Caco-2 (cell line): ENCODE data around the gene HDAC4. TPM values are rescaled to one million over a fixed set of nuclear protein-coding genes. Genes with fewer than 3 reads are reported as not detected.

ENCODE experiments used
- BruUV-seq: library from RNA; stranded (reverse); fragments of 400-500 nt; replicated peaks from 2 replicates; lab custom pipeline; 2021; lab: Mats Ljungman, UMichigan
- CTCF ChIA-PET: fragments of 300-600 bp; sonication (Branson Sonifier 250); formaldehyde crosslinking; loops from one replicate; lab custom pipeline; 2022; ENCODE audit warnings: antibody characterized with exemption; lab: Charles Lee
- POLR2A ChIA-PET: fragments of 300-600 bp; sonication (Branson Sonifier 250); formaldehyde crosslinking; loops from one replicate; lab custom pipeline; 2022; ENCODE audit warnings: antibody characterized with exemption; lab: Charles Lee
- DNase-seq, 2 experiments: peaks; one replicate each; pipeline versions ENCODE4 v3.0.0 to v3.0.0-alpha.2; 2020 to 2022
- H3K27me3 ChIP-seq: replicated peaks from 2 replicates; pipeline ENCODE4 v1.6.0; 2011; ENCODE audit warnings: low read length; ENCODE audit not compliant: control insufficient read depth, insufficient read depth
- H3K36me3 ChIP-seq: 2 replicates; pipeline ENCODE4 v1.5.1; 2011; ENCODE audit warnings: low read length; ENCODE audit not compliant: control insufficient read depth, insufficient read depth
- H3K4me1 ChIP-seq: fragments of 250-450 bp; sonication (Bioruptor Pico); 2 replicates; pipeline ENCODE4 v1.5.1; 2020; ENCODE audit warnings: mild to moderate bottlenecking
- H3K4me3 ChIP-seq: 2 replicates; pipeline ENCODE4 v1.5.1; 2011; ENCODE audit warnings: low read depth, mild to moderate bottlenecking, control low read depth, low read length
- H3K9me3 ChIP-seq: fragments of 250-450 bp; sonication (Bioruptor Pico); 2 replicates; pipeline ENCODE4 v1.5.1; 2020; ENCODE audit warnings: mild to moderate bottlenecking, moderate library complexity
- H3K27ac Mint-ChIP-seq: one replicate; pipeline ENCODE4 v1.8.0; 2022; ENCODE audit warnings: mixed read lengths; ENCODE audit not compliant: unreplicated experiment
- H3K27me3 Mint-ChIP-seq: one replicate; pipeline ENCODE4 v1.8.0; 2022; ENCODE audit warnings: mixed read lengths; ENCODE audit not compliant: insufficient read depth, unreplicated experiment
- H3K36me3 Mint-ChIP-seq: one replicate; pipeline ENCODE4 v1.8.0; 2022; ENCODE audit warnings: mild to moderate bottlenecking, mixed read lengths; ENCODE audit not compliant: insufficient read depth, unreplicated experiment
- H3K4me1 Mint-ChIP-seq: one replicate; pipeline ENCODE4 v1.8.0; 2022; ENCODE audit warnings: low read depth, mixed read lengths; ENCODE audit not compliant: unreplicated experiment
- H3K4me3 Mint-ChIP-seq: one replicate; pipeline ENCODE4 v1.8.0; 2022; ENCODE audit warnings: mild to moderate bottlenecking, moderate library complexity, mixed read lengths; ENCODE audit not compliant: unreplicated experiment
- H3K9me3 Mint-ChIP-seq: one replicate; pipeline ENCODE4 v1.8.0; 2022; ENCODE audit warnings: mixed read lengths; ENCODE audit not compliant: unreplicated experiment
- CTCF ChIP-seq, 2 experiments: fragments of 200-600 bp in 1 of 2; IDR thresholded peaks; 1 replicate in 1 of 2; 2 replicates in 1 of 2; pipeline versions ENCODE4 v1.5.1 to v1.8.0; 2011 to 2022; ENCODE audit warnings: antibody characterized with exemption in 1 of 2, control low read depth in 1 of 2, inconsistent platforms in 1 of 2, low read depth in 1 of 2, low read length in 1 of 2, mild to moderate bottlenecking in 1 of 2, moderate library complexity in 1 of 2; ENCODE audit not compliant: insufficient read depth in 1 of 2, severe bottlenecking in 1 of 2, unreplicated experiment in 1 of 2
- intact Hi-C: fragments of 100-400 bp; cut with micrococcal nuclease; formaldehyde crosslinking; loops from one replicate; pipeline ENCODE4 v1.10.0; 2022; ENCODE audit not compliant: unreplicated experiment
- total RNA-seq: library from RNA; stranded (reverse); gene quantifications from 2 replicates; pipeline ENCODE4 v1.2.3, GENCODE V29; 2022

Gene HDAC4
- total RNA-seq, 1 experiment from 2014 or later: 15.5 TPM

DNA sequence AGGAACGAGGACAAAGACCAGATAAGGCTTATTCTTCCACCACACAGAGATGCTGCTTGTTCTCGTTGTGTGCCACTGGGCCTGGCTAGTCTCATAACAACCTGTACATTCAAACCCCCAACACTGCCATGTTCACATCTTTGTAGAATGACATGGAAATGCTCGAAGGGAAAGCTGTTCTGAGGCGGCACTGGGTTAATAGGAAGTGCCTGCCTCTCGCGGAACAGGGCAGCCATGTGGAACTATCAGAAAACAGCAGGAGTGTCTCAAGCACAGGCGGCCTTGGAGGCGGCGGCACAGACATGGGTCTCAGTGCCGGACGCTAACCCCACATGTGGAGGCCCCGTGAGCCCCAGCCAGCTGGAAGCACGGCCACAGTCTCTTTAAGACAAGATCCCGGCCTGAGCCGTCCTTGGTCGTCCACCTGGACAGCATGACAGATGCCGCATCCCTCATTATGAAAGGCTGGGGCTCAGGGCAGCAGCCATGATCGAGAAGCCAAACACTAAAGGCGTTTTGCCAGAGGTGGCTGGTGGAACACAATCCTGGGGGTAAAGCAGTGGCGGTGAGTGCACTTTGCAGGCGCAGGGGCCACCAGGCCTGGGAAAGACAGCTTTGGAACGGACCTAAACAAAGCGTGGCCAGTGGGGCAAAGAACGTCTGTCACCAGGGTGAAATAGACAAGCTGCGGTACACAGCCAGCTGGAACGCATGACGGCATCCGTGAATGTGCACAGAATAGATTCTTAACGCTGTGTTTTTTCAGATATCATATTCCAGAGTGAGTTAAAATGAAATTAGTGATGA lies 161.0 kb downstream of the HDAC4 start:
- Mint-ChIP-seq H3K4me1 (no peaks in the 10 kb centered on the region), H3K27me3 (no peaks in the 10 kb centered on the region), H3K4me3 (no peak overlapping the region), H3K27ac (no peak overlapping the region), H3K36me3 (no peaks in the 10 kb centered on the region), H3K9me3 (peaks cover 10% of the 10 kb centered on the region)
- ChIA-PET POLR2A (no interaction called here), CTCF (no interaction called here)
- no peaks in the 10 kb centered on the region for H3K27me3 ChIP-seq
- no peaks in the 10 kb centered on the region for H3K4me1 ChIP-seq
- no peak overlapping the region for H3K4me3 ChIP-seq
- no TSS peak for BruUV-seq
- H3K36me3 ChIP-seq: no peaks in the 10 kb centered on the region
- intact Hi-C loops: no loop called here
- no peak for DNase-seq
- TF ChIP-seq CTCF (IDR thresholded peaks at IDR 0.05; ENCODE audit: insufficient read depth in 1 of 2, low read depth in 1 of 2, low read length in 1 of 2, severe bottlenecking in 1 of 2, unreplicated experiment in 1 of 2): no peak
- no peaks in the 10 kb centered on the region for H3K9me3 ChIP-seq

DNA sequence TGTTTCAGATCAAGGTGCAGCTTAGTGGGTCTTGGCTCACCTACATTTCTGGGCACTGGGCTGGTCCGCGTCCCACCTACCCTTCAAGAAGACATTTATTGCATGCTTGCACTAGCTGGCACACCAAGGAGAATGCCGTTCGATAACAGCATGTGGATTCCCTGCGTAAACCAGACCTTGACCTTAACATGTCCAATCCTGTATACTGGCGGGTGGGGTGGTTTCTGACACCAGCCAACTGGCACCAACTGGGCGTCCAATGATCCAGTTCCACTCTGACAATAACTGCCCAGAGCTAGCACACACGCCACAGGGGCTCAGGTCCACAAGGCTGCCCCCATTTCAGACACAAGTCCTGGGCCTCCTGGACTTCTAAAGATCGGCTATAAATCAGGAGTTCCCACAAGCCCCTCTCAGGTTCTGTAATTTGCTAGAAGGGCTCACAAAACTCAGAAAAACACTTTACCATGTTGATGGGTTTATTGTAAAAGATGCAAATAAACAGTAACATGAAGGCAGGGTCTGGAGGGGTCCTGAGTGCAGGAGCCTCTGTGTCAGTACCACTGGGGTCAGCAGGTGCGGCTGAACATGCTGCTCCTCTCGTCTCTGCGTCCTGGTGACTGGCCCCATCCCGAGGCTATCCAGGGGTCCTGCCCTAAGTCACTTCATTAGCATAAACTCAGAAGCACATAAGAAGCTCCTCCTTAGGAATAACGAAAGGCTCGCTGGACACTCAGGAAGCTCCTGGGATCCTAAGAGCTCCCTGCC lies 161.8 kb downstream of the HDAC4 start:
- intact Hi-C loops: no loop called here
- no peaks in the 10 kb centered on the region for H3K4me1 ChIP-seq

More for the DNA sequence above, 161.8 kb downstream of the HDAC4 start:
- Mint-ChIP-seq H3K27ac (no peak overlapping the region), H3K9me3 (peaks cover 10% of the 10 kb centered on the region), H3K4me3 (no peak overlapping the region), H3K4me1 (no peaks in the 10 kb centered on the region), H3K36me3 (no peaks in the 10 kb centered on the region), H3K27me3 (no peaks in the 10 kb centered on the region)
- no TSS peak for BruUV-seq
- DNase-seq: no peak
- H3K27me3 ChIP-seq: no peaks in the 10 kb centered on the region
- H3K4me3 ChIP-seq: no peak overlapping the region
- POLR2A ChIA-PET: no interaction called here
- CTCF ChIA-PET: no interaction called here
- no peaks in the 10 kb centered on the region for H3K36me3 ChIP-seq
- TF ChIP-seq CTCF (IDR thresholded peaks at IDR 0.05; ENCODE audit: insufficient read depth in 1 of 2, low read depth in 1 of 2, low read length in 1 of 2, severe bottlenecking in 1 of 2, unreplicated experiment in 1 of 2): no peak
- no peaks in the 10 kb centered on the region for H3K9me3 ChIP-seq
